CD14-positive monocyte (primary cell): ENCODE results near the gene AGO3. TPM values are rescaled to one million over a fixed set of nuclear protein-coding genes. Genes with fewer than 3 reads are reported as not detected.

Experiments
- DNase-seq, 3 donors: peaks; one replicate each; pipeline ENCODE4 v3.0.0-alpha.2; 2011 to 2022
- H2AFZ ChIP-seq: 2 replicates; pipeline ENCODE4 v1.6.0; 2012; ENCODE audit warnings: mild to moderate bottlenecking, low read depth, low read length, inconsistent platforms; ENCODE audit not compliant: insufficient read depth, poor library complexity, severe bottlenecking
- H3K27ac ChIP-seq, 2 donors: 1 replicate in 1 of 2; 2 replicates in 1 of 2; pipeline ENCODE4 v1.5.1; 2012 to 2013; ENCODE audit warnings: low read length in 2 of 2, control low read depth in 1 of 2, inconsistent platforms in 1 of 2, low read depth in 1 of 2, mild to moderate bottlenecking in 1 of 2
- H3K27me3 ChIP-seq, 2 donors: one replicate each; pipeline versions ENCODE4 v1.6.0 to v1.6.1; 2011 to 2013; ENCODE audit warnings: low read length in 2 of 2; ENCODE audit not compliant: control insufficient read depth in 2 of 2, insufficient read depth in 2 of 2
- H3K36me3 ChIP-seq, 2 donors: replicated peaks in 1 of 2; 1 replicate in 1 of 2; 2 replicates in 1 of 2; pipeline versions ENCODE4 v1.5.1 to v1.6.1; 2012 to 2013; ENCODE audit warnings: low read length in 2 of 2, control low read depth in 1 of 2, inconsistent platforms in 1 of 2, mild to moderate bottlenecking in 1 of 2; ENCODE audit not compliant: insufficient read depth in 2 of 2, control insufficient read depth in 1 of 2
- H3K4me1 ChIP-seq, 2 donors: 1 replicate in 1 of 2; 2 replicates in 1 of 2; pipeline versions ENCODE4 v1.5.1 to v1.6.1; 2012 to 2013; ENCODE audit warnings: low read length in 2 of 2, control low read depth in 1 of 2, inconsistent platforms in 1 of 2, mild to moderate bottlenecking in 1 of 2, moderate library complexity in 1 of 2; ENCODE audit not compliant: insufficient read depth in 2 of 2, control insufficient read depth in 1 of 2
- H3K4me2 ChIP-seq: replicated peaks from 2 replicates; pipeline ENCODE3; 2012; ENCODE audit warnings: low read length, moderate library complexity, mild to moderate bottlenecking; ENCODE audit not compliant: poor library complexity, severe bottlenecking; ENCODE audit errors: extremely low read depth
- H3K4me3 ChIP-seq, 3 experiments: fragments of 200-600 bp in 1 of 3; sonication (generic) in 1 of 3; replicated peaks in 1 of 3; 1 replicate in 2 of 3; 2 replicates in 1 of 3; pipeline ENCODE4 v1.5.1; 2011 to 2013; ENCODE audit warnings: low read length in 3 of 3, mild to moderate bottlenecking in 3 of 3, control low read depth in 2 of 3, low read depth in 2 of 3, inconsistent platforms in 1 of 3, moderate library complexity in 1 of 3
- H3K79me2 ChIP-seq: 2 replicates; pipeline ENCODE4 v1.6.0; 2012; ENCODE audit warnings: mild to moderate bottlenecking, control low read depth, inconsistent platforms, low read length, moderate library complexity; ENCODE audit not compliant: insufficient read depth
- H3K9ac ChIP-seq: 2 replicates; pipeline ENCODE4 v1.6.0; 2017; ENCODE audit warnings: low read length, mild to moderate bottlenecking; ENCODE audit not compliant: insufficient read depth, poor library complexity, severe bottlenecking
- H3K9me3 ChIP-seq, 2 donors: replicated peaks in 1 of 2; 1 replicate in 1 of 2; 2 replicates in 1 of 2; pipeline versions ENCODE4 v1.5.1 to v1.6.1; 2012 to 2013; ENCODE audit warnings: low read length in 2 of 2, control low read depth in 1 of 2; ENCODE audit not compliant: control insufficient read depth in 1 of 2, insufficient read depth in 1 of 2
- H4K20me1 ChIP-seq: 2 replicates; pipeline ENCODE4 v1.6.0; 2012; ENCODE audit warnings: mild to moderate bottlenecking, low read length, control low read depth, moderate library complexity; ENCODE audit not compliant: insufficient read depth
- H3K27ac Mint-ChIP-seq, 7 donors: one replicate each; pipeline ENCODE4 v1.8.0; 2020; ENCODE audit warnings: mild to moderate bottlenecking in 7 of 7, mixed read lengths in 7 of 7, moderate library complexity in 6 of 7, inconsistent platforms in 2 of 7
- H3K27me3 Mint-ChIP-seq, 3 donors: one replicate each; pipeline ENCODE4 v1.8.0; 2021 to 2022; ENCODE audit warnings: low read depth in 3 of 3, mild to moderate bottlenecking in 3 of 3, mixed read lengths in 3 of 3, moderate library complexity in 3 of 3, inconsistent platforms in 1 of 3
- H3K36me3 Mint-ChIP-seq, 2 donors: one replicate each; pipeline ENCODE4 v1.8.0; 2020; ENCODE audit warnings: mixed read lengths in 2 of 2, inconsistent platforms in 1 of 2, mild to moderate bottlenecking in 1 of 2
- H3K4me1 Mint-ChIP-seq: one replicate; pipeline ENCODE4 v1.8.0; 2020; ENCODE audit warnings: mild to moderate bottlenecking, mixed read lengths
- H3K4me3 Mint-ChIP-seq, 2 donors: one replicate each; pipeline ENCODE4 v1.8.0; 2020; ENCODE audit warnings: mild to moderate bottlenecking in 2 of 2, mixed read lengths in 2 of 2, moderate library complexity in 1 of 2
- H3K9me3 Mint-ChIP-seq, 7 donors: one replicate each; pipeline ENCODE4 v1.8.0; 2020 to 2022; ENCODE audit warnings: mixed read lengths in 7 of 7, mild to moderate bottlenecking in 6 of 7, moderate library complexity in 6 of 7, inconsistent platforms in 2 of 7
- WGBS: methylation state at CpG from one replicate; pipeline ENCODE4 v1.1.5; 2013; ENCODE audit warnings: missing lambda C conversion rate; ENCODE audit not compliant: insufficient coverage; 5-methylcytosine and 5-hydroxymethylcytosine counted together
- intact Hi-C, 2 donors: fragments of 100-400 bp; cut with micrococcal nuclease; formaldehyde crosslinking; loops; one replicate each; pipeline versions ENCODE4 v1.15.0 to v1.15.1; 2023
- polyA plus RNA-seq, 3 donors: library from polyadenylated mRNA; depleted of rRNA in 1 of 3; unstranded in 2 of 3; stranded (reverse) in 1 of 3; fragments of 300-500 nt in 2 of 3; fragments of >200 nt in 1 of 3; fragmentation: Illumina TruSeq in 2 of 3; gene quantifications; 1 replicate in 2 of 3; 2 replicates in 1 of 3; pipeline ENCODE4 v1.2.3, GENCODE V29; 2012 to 2021
- TF ChIP-seq, protein P1 (sequence below): fragments of 200-600 bp; IDR thresholded peaks from one replicate; pipeline ENCODE4 v1.8.0; 2022; ENCODE audit warnings: antibody characterized with exemption, mild to moderate bottlenecking

AGO3 gene
- polyA plus RNA-seq, 3 donors: 6.3 to 9.0 (median 8.3) TPM

DNA sequence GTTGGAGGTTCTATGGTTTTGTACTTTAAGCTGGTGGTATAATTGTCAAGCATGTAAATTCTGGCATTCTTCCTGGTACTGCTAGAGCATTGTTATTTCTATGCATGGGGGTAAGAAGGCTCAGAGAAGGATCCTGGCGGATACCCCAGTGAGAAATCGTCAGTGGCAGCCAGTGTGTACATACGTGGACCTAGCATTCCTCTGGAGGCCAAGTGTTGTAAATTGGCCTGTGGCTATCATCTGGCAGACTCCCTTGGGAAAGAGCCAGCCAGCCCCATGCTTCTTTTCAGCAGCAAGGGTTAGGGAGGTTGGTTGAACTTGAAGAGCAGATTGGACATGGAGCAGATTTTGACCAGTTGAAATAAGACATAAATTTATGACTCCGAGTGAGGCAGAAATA, 5.2 kb upstream of the AGO3 start:
- Mint-ChIP-seq H3K4me3 (no peak overlapping the region), H3K4me1 (peaks cover 17% of the 10 kb centered on the region), H3K9me3 (no peaks in the 10 kb centered on the region), H3K27me3 (no peaks in the 10 kb centered on the region), H3K27ac (no peak overlapping the region), H3K36me3 (peaks cover 36 to 52% of the 10 kb centered on the region in 2 donors)
- no peaks in the 10 kb centered on the region for H4K20me1 ChIP-seq
- no peak for DNase-seq
- H3K9ac ChIP-seq: no peak overlapping the region
- TF ChIP-seq, protein P1, sequence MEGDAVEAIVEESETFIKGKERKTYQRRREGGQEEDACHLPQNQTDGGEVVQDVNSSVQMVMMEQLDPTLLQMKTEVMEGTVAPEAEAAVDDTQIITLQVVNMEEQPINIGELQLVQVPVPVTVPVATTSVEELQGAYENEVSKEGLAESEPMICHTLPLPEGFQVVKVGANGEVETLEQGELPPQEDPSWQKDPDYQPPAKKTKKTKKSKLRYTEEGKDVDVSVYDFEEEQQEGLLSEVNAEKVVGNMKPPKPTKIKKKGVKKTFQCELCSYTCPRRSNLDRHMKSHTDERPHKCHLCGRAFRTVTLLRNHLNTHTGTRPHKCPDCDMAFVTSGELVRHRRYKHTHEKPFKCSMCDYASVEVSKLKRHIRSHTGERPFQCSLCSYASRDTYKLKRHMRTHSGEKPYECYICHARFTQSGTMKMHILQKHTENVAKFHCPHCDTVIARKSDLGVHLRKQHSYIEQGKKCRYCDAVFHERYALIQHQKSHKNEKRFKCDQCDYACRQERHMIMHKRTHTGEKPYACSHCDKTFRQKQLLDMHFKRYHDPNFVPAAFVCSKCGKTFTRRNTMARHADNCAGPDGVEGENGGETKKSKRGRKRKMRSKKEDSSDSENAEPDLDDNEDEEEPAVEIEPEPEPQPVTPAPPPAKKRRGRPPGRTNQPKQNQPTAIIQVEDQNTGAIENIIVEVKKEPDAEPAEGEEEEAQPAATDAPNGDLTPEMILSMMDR: no peak
- 93% methylated on average over 4 of the region's 4 CpGs for WGBS
- H3K9me3 ChIP-seq: no peaks in the 10 kb centered on the region
- H3K27ac ChIP-seq: no peak overlapping the region
- no peaks in the 10 kb centered on the region for H3K27me3 ChIP-seq
- peaks cover 5 to 11% of the 10 kb centered on the region in 2 donors for H3K4me1 ChIP-seq
- no peak overlapping the region for H3K4me2 ChIP-seq
- H3K36me3 ChIP-seq: peaks cover 23 to 56% of the 10 kb centered on the region in 2 donors
- intact Hi-C loops: no loop called here
- H2AFZ ChIP-seq: no peak overlapping the region
- H3K4me3 ChIP-seq: no peak overlapping the region
- no peaks in the 10 kb centered on the region for H3K79me2 ChIP-seq

DNA sequence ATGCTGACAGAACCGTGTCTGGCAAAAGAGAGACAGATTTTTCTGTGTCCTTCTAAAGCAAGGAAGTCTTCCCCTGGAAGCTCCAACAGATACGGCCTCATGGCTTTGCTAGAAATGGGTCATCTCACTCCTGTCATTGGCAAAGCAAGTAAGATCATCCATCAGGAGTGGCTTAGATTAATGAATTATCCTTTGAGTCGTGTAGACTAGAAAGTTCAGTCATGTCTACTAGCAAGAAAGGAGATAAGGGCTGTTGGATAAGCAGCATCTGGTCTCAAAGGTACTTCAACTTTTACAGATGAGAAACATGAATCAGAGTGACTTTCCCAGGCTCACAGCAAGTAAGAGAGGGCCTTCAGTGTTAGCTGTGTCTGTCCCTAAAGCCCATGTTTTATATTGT, 3.4 kb upstream of the AGO3 start:
- no peak overlapping the region for H3K4me3 Mint-ChIP-seq
- WGBS: 88% methylated on average over 3 of the region's 3 CpGs

More for the DNA sequence above, 3.4 kb upstream of the AGO3 start:
- Histone ChIP-seq H3K9ac (no peak overlapping the region), H3K4me3 (no peak overlapping the region), H3K27ac (no peak overlapping the region), H3K79me2 (peaks cover 15% of the 10 kb centered on the region), H2AFZ (no peak overlapping the region), H3K27me3 (no peaks in the 10 kb centered on the region), H3K36me3 (peaks cover 7 to 39% of the 10 kb centered on the region in 2 donors), H3K4me2 (no peak overlapping the region), H3K4me1 (peaks cover 14 to 20% of the 10 kb centered on the region in 2 donors), H3K9me3 (no peaks in the 10 kb centered on the region), H4K20me1 (peaks cover 4% of the 10 kb centered on the region)
- Mint-ChIP-seq H3K36me3 (peaks cover 20 to 34% of the 10 kb centered on the region in 2 donors), H3K4me1 (peaks cover 26% of the 10 kb centered on the region), H3K27me3 (no peaks in the 10 kb centered on the region), H3K27ac (no peak overlapping the region), H3K9me3 (no peaks in the 10 kb centered on the region)
- TF ChIP-seq, protein P1: no peak
- no peak for DNase-seq
- intact Hi-C loops: no loop called here
